Activated T-cell treated with anti-CD3 and anti-CD28 coated beads for 24 hours (primary cell): ENCODE measurements around the gene SPANXN3.
"Not testable (repeated sequence)": the region's sequence is repeated elsewhere in the genome, so short reads cannot be mapped to it uniquely, and the experiment has no call there.

Experiments used
- DNase-seq: peaks from one replicate; pipeline ENCODE4 v3.0.0-alpha.2; 2020; ENCODE audit warnings: low read depth

The SPANXN3 gene, protein sequence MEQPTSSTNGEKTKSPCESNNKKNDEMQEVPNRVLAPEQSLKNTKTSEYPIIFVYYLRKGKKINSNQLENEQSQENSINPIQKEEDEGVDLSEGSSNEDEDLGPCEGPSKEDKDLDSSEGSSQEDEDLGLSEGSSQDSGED

DNA sequence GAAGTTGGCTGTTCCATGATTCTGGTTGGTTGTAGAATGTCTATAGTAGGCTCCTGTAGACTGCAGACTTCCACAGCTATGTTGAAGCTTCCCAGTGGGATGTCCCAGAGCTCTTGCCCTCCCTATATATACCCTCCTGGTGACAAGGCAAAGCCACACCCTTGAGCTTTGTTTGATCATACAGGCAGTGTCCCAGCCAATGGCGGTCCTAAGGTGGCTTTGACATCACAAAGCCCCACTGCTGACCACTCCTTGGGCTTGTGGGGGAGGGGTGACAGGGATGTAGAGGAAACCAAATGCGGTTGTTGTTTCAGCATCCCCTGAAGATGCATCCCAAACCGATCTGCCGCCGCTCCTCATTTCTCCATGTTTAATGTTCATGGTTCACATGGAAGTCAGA, at the start of gene SPANXN3:
Gene SPANXN3 (minus strand): TSS at position 101 of the 400 bp plus-strand sequence. CDS start 84 bp downstream, at position 17.
- DNase-seq: not testable (repeated sequence)

DNA sequence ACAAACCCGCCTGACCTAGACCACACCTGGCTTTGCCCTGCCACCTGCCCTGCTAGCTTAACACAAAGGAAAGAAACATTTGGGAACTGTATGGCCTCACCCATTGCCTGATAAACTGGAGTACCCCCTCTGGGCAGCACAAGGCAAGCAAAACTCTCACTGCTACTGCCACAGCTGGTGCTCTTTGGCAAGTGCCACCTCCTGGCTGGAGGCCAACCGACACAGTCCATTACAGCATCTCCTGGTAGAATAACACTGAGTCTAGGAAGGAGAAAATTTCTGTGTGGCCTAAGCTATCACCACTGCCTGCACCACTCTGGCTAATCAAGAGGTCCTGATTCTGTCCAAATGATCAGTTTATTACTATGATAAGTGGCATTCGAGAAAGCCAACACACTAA, 18.9 kb upstream of the SPANXN3 start:
- no peak for DNase-seq

DNA sequence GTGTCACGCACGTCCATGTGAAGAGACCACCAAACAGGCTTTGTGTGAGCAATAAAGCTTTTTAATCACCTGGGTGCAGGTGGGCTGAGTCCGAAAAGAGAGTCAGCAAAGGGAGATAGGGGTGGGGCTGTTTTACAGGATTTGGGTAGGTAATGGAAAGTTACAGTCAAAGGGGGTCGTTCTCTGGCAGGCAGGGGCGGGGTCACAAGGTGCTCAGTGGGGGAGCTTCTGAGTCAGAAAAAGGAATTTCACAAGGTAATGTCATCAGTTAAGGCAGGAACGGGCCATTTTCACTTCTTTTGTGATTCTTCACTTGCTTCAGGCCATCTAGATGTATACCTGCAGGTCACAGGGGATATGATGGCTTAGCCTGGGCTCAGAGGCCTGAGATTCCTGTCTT, 15.1 kb downstream of the SPANXN3 start:
- not testable (repeated sequence) for DNase-seq

DNA sequence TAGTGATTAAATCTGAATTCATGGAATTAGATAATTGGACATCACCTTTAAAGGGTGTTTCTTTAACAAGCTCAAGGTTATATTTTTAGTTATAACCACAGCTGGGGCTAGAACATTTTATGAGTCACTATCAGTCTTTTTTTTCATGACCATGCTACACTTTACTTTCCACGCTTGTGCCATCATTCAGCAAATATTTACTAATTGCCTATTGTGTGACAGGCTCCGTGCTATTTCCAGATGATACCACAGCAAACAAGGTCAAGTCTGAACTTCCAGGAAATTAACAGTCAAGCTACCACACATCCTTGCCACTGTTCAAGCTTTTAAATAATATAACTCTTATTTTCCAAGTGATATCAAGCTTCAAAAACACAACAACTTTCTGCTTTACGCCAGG, 16.5 kb downstream of the SPANXN3 start:
- DNase-seq: no peak

DNA sequence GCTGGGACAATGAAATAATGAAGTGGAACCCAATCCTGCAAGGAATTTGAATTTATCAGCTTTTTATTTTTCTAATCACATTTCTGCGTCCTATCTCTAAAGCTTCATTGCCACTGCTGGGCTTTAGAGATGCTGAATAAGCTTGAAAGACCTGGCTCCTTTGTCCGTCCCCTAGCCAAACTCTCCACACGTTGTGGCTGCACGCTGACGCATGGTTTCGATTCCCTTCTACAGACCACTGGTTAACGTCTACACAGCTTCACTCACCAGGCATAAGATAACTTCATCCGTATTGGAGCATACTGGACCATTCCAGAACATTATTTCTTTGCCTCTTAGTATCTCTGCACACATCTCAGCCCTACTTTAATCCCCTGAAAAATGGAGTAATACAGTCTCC, 31.2 kb downstream of the SPANXN3 start:
- no peak for DNase-seq

DNA sequence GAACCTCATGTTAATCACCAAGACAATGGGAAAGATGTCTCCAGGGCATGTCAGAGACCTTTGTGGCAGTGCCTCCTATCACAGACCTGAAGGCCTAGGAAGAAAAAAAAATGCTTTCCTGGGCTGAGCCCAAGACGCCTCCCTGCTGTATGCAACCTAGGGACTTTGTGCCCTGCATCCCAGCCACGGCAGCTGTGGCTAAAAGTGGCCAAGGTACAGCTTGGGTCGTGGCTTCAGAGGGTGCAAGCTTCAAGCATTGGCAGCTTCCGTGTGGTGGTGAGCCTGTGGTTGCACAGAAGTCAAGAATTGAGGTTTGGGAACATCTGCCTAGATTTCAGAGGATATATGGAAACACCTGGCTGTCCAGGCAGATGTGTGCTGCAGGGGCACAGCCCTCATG, 40.5 kb downstream of the SPANXN3 start:
- DNase-seq: no peak

DNA sequence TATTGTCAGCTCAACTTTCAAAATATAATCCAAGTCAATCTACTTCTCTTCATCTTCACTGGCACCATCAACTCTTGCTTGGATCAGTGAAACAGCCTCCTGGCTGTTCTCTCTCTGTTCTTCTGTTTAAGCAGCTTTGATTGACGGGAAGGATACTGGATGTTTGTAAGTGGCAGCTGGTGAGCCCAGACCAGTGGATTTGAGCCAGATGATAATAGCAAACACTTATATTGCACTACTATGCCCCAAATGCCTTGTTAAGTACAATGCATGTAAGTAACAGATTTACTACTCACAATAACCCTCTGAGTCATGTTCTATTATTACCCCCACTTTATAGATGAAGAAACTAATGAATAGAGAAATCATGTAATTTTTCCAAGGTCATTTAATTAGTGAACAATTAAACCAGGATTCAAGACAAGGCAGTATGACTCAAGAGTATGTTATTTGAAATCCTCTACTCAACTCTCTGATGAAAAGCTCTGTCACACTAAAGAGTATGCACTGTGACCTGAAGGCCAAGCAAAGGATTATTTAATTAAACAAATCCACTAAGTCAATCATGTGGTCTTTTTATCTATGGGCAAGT, 44.8 kb downstream of the SPANXN3 start:
- DNase-seq: no peak

DNA sequence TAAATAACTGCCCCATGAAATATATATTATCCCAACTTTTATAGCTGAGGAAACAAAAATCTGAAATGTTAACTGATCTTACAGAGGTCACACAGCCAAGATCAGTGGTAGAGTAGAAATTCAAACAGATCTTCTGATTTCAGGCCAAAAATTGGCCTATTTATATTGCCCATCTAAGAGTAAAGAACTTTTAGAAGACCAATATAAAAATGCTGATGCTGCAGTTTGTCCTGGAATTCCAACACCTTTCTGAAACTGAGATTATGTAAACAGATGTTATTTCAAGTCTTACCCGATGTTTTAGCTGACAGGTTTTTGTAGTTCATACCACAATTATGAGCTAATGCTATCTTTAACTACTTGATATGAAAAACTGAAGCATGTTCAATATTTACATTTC, 51.1 kb downstream of the SPANXN3 start:
- DNase-seq: no peak

DNA sequence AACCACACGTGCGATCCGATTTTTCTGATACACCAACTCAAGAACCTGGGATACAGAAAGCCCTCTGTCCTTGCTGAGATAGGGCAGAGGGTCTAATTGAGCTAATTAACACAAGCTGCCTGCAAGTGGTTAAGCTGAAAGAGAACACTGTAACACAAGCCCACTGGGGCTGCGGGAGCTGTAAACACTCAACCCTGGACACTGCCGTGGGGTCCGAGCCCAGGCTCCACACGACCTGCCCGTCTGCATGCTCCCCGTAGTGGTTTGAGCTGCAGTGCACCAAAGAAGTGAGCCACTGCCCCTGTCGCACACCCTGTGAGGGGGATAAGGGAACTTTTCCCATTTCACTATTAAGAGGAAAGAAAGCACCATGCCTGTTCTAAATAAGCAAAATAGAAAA, 54.6 kb downstream of the SPANXN3 start:
- DNase-seq: no peak

DNA sequence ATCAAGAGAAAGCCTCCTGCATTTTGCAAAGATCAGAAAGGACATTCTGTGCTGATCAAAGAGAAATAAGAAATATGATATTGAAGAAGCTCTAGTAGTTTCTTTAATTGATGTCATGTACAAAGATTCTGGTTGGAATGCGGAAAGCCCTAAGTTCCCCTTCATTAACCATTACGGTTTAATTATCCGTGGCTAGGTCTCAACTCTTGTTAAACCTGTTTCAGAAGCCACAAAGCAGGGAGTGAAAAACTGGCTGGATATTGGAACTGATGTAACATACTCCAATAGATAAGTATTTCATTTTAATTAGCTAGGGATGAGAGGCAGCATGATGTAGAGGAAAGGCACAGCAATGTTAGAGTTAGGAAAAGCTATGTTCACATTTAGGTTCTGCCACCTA, 55.7 kb downstream of the SPANXN3 start:
- no peak for DNase-seq
